ENCODE results near the gene SELENOV.
A peak's percentile ranks its signal among the peaks of the same experiment; 100 is the strongest.

SELENOV gene

DNA sequence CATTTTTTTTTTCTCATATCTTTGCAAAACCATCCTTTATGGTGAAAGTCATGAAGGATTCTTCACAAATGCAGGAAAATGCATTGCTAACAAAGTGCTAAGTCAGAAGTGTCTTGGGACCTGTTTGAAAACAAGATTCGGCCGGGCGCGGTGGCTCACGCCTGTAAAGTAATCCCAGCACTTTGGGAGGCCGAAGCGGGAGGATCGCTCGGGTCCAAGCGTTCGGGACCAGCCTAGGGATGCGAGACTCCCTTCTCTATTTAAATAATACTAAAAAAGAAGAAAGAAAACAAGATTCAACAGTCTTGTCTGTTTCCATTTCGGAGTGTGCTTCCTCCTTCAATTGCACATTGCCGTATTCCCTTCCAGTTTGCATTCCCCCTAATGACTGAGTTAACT lies 16.9 kb downstream of the SELENOV start:
- Mint-ChIP-seq H3K36me3 (peaks cover 4% of the 10 kb centered on the region), H3K27ac (no peak overlapping the region), H3K4me1 (peaks cover 24% of the 10 kb centered on the region), H3K4me3 (peak overlapping the region; percentile 91), H3K9me3 (no peaks in the 10 kb centered on the region), H3K27me3 (no peaks in the 10 kb centered on the region)

DNA sequence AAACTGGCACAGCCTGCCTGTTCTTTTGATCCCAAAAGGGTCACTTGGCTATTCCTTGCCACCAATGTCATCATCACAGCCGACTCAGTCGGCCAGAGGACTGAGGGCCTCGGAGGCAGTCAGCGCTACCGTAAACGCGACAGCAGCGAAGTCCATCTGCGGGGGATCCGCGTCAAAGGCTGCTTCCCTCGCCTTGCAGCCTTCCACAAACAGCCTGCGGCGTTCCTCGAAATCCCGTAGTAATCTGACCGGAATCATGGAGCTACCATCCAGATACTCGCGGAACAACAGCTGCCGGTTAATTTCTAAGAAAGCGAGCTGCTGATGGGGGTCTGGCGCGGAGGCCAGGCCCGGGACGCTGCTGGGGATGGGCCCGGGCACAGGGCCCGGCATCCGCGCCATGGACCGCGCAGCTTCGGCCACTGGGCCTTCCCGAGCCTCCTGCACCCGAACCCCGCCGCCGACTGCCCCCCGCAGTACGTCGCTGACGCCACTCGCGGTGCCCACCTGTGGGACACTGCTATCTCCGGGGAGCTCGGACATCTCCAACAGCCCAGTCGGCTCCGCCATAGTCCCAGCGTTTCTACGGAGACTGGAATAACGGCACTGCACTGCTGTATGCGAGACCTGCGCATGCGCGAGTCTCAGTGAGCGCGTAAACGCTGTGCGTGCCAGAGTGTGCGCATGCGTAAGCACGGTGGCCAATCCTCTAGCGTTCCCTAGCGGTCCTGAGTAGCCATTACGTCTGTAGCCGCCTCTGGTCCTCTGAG lies 17.5 kb downstream of the SELENOV start, which contains the start of gene EID2B:
Gene EID2B, minus strand, starts transcription at position 620 of the 770 bp plus-strand sequence. Its CDS starts 50 bp downstream, at position 570.
- Mint-ChIP-seq H3K4me1 (peaks cover 27% of the 10 kb centered on the region), H3K27me3 (no peaks in the 10 kb centered on the region), H3K27ac (peak within 1 kb of the TSS; percentile 59)

DNA sequence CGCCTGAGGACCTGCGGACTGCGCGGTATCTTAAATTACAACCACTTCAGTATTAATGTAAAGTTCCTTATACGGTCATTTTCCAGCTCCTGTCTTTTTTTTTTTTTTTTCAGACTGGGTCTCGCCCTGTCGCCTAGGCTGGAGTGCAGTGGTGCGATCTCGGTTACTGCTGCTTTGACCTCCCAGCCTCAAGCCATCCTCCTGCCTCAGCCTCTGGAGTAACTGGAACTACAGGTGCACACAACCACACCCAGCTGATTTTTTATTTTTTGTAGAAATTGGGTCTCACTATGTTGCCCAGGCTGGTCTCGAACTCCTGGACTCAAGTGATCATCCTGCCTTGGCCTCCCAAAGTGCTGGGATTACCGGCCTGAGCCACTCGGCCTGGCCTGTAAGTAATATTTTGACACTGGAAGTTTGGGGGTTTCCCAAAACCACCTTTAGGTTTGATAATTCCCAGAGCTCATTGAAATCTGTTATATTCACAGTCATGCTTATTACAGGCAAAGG lies 18.1 kb downstream of the SELENOV start:
- Mint-ChIP-seq H3K36me3 (peaks cover 4% of the 10 kb centered on the region), H3K27me3 (no peaks in the 10 kb centered on the region), H3K27ac (peak overlapping the region; percentile 59), H3K9me3 (no peaks in the 10 kb centered on the region), H3K4me1 (peaks cover 33% of the 10 kb centered on the region), H3K4me3 (peak overlapping the region; percentile 91)

More for the DNA sequence above, 17.5 kb downstream of the SELENOV start, which contains the start of gene EID2B:
- Mint-ChIP-seq H3K4me3 (peak within 1 kb of the TSS; percentile 91), H3K9me3 (no peaks in the 10 kb centered on the region), H3K36me3 (peaks cover 4% of the 10 kb centered on the region)

DNA sequence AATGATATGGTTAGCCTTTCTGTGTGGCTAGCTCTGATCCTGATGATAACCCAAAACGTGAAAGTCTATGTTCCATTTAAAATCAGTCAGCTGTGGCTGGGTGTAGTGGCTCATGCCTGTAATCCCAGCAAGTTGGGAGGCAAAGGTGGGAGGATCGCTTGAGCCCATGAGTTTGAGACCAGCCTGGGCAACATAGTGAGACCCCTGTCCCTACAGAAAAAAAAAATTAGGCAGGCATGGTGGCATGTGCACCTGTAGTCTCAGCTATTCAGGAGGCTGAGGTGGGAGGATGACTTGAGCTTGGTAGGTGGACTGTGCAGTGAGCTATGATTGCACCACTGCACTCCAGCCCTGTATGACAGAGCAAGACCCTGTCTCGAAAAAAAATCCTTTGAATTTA lies 18.9 kb downstream of the SELENOV start:
- no peaks in the 10 kb centered on the region for H3K36me3 Mint-ChIP-seq
- no peaks in the 10 kb centered on the region for H3K9me3 Mint-ChIP-seq
- H3K4me3 Mint-ChIP-seq = no peak overlapping the region
- peaks cover 34% of the 10 kb centered on the region for H3K4me1 Mint-ChIP-seq
- H3K27ac Mint-ChIP-seq = no peak overlapping the region
- no peaks in the 10 kb centered on the region for H3K27me3 Mint-ChIP-seq

DNA sequence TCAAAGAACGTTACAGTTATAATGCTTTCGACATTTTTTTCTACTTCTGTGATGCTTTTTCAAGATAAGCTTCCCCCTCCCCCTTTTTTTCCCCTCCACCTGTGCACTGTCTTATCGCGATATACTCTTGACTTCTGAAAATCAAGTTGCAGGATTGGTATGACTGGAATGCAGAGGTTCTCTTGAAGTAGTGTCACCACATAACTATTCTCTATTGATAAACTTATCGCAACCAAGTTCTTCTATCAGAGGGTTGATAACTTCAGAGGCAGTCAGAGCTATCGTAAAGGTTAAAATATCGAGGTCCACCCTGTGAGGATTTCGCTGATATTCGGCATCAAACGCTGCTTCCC lies 24.2 kb downstream of the SELENOV start:
- no peaks in the 10 kb centered on the region for H3K27me3 Mint-ChIP-seq
- H3K27ac Mint-ChIP-seq = peak overlapping the region; percentile 60
- no peaks in the 10 kb centered on the region for H3K9me3 Mint-ChIP-seq
- H3K4me1 Mint-ChIP-seq = peaks cover 63% of the 10 kb centered on the region
- H3K4me3 Mint-ChIP-seq = peak overlapping the region; percentile 94
- no peaks in the 10 kb centered on the region for H3K36me3 Mint-ChIP-seq

DNA sequence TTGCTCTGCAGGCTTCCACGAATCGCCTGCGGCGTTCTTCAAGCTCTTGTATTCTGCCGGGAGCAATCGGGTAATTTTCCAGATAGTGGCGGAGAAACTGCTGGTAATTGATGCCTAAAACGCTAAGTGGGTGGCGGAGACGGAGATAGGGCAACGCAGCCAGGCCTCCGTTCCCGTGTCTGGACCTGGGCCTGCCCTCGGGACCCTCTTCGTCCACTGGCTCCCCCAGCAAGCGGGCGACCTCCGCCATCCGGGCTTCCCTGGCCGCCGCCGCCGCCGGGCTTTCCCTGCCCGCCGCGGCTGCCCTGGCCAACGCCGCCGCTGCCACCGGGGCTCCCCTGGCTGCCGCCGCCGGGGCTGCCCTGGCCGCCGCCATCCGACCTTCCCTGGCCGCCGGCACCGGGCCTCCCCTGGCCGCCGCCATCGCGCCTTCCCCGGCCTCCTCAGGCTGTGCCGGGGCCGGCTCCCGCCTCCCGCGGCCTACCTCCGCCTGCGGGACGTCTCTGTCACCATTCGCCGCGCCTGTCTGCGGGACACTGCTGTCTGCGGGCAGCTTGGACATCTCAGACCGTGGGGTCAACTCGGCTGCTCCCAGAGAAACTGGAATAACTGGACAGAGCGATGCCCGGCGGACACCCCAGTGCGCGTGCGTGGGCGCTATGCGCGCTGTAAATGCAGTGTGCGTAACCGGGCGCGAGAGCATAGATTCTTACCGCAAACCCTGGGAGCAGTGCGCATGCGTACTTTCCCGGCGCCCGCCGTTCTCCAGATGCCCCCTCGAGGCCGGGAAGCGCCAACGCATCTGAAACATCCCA lies 24.8 kb downstream of the SELENOV start, which contains the start of gene EID2:
Gene EID2, minus strand, starts transcription at position 644 of the 815 bp plus-strand sequence. Its CDS starts 82 bp downstream, at position 562.
- no peaks in the 10 kb centered on the region for H3K9me3 Mint-ChIP-seq
- H3K36me3 Mint-ChIP-seq = no peaks in the 10 kb centered on the region
- H3K27me3 Mint-ChIP-seq = no peaks in the 10 kb centered on the region
- peaks cover 69% of the 10 kb centered on the region for H3K4me1 Mint-ChIP-seq
- peak within 1 kb of the TSS; percentile 94 for H3K4me3 Mint-ChIP-seq
- H3K27ac Mint-ChIP-seq = peak within 1 kb of the TSS; percentile 96

DNA sequence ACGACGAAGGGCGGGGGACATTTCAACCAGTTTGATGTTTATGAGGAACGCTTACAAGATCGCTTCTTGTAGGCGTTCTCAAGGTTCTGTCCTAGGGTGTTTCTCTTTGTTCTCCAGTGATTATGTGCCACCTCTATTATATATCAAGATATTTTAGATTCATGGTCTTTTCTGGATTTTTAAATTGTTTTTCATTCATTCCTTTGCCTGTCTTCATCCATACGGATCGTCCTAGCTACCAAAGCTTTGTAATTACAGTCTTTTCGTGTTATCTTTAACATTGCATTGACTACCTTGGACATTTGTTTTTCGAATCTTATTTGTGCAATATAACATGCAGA lies 25.4 kb downstream of the SELENOV start:
- Mint-ChIP-seq H3K36me3 (no peaks in the 10 kb centered on the region), H3K4me1 (peaks cover 73% of the 10 kb centered on the region), H3K4me3 (peak overlapping the region; percentile 93), H3K27ac (peak overlapping the region; percentile 96), H3K27me3 (no peaks in the 10 kb centered on the region), H3K9me3 (no peaks in the 10 kb centered on the region)

DNA sequence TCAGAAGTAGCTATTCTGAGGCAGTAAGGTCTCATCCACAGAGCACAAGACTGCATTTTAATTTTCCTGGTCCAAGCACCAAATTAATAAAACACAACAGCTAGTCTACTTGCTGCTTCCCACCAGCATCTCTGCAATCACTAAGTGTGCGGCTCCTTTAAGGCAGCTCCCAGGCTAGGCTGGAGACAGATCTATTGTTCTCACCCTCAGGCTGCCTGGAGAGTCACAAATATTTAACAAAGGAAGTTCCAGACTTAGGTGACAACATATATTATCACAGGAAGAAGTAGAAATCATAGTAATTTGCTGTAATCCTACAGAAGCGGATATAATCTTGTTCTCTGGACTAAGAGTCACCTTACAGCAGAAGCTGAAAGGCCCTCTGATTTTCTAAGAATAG lies 27.3 kb downstream of the SELENOV start:
- Mint-ChIP-seq H3K27me3 (no peaks in the 10 kb centered on the region), H3K27ac (peak overlapping the region; percentile 56), H3K36me3 (no peaks in the 10 kb centered on the region), H3K9me3 (no peaks in the 10 kb centered on the region), H3K4me3 (no peak overlapping the region), H3K4me1 (peaks cover 83% of the 10 kb centered on the region)

DNA sequence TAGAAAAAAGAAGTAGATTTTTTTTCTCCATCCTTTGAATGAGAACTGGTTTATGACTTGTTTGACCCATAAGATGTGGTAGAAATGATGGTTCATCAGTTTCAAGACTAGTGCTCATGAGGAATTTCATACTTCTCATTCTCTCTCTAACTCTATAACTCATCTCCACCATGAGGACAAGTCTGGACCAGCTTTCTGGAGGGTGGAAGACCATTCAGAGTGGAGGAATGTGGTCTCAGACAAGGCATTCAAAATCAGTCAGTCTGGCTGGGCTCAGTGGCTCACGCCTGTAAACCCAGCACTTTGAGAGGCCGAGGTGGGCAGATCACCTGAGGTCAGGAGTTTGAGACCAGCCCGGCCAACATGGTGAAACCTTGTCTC lies 28.5 kb downstream of the SELENOV start:
- Mint-ChIP-seq H3K27ac (no peak overlapping the region), H3K27me3 (no peaks in the 10 kb centered on the region), H3K4me3 (no peak overlapping the region)

DNA sequence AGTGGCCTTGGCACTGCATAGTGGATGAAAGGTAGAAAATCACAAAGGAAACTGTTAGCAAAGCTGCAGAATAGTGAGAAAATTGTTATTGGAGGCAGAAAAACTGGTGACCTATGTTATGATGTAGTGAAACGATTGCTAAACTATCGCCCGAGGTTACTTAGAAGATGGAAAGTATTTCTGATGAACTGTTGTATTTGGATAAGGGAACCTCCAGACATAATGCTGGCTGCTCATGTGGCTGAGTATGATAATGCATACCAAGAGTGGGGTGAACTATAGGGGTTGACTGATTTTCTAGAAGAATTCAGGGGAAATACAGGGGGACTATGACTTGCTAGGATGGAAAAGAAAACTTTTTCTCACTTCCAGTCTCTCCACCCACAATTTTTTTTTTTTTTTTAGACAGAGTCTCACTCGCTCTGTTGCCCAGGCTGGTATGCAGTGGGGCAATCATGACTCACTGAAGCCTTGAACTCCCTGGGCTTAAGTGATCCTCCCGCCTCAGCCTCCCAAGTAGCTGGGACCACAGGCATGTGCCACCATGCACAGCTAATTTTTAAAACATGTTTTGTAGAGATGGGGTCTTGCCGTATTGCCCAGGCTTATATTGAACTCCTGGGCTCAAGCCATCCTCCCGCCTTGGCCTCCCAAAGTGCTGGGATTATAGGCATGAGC lies 29.4 kb downstream of the SELENOV start:
- Mint-ChIP-seq H3K36me3 (no peaks in the 10 kb centered on the region), H3K9me3 (no peaks in the 10 kb centered on the region), H3K4me1 (peaks cover 65% of the 10 kb centered on the region), H3K27ac (peak overlapping the region; percentile 78), H3K4me3 (peak overlapping the region; percentile 48), H3K27me3 (no peaks in the 10 kb centered on the region)

More for the DNA sequence above, 28.5 kb downstream of the SELENOV start:
- Mint-ChIP-seq H3K36me3 (no peaks in the 10 kb centered on the region), H3K4me1 (peaks cover 73% of the 10 kb centered on the region), H3K9me3 (no peaks in the 10 kb centered on the region)

DNA sequence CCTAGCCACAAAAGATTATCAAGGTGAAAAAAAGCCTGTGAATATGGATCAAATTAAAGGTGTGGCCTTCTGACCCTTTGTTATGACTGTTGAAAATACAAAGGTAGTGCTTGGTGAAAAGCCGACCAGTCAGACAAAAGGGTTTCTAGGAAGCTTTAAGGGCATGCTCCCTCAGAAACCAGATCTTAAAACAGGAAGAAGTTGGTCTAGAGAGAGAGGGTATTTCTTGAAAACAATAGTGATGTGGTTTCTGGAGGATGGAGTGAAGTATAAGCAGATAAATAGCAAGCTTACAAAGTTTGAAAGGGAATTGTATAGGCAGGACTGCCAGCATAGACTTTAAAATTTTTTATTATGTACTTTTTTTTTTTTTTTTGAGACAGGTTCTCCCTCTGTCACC lies 30.0 kb downstream of the SELENOV start:
- Mint-ChIP-seq H3K27ac (peak overlapping the region; percentile 76), H3K36me3 (no peaks in the 10 kb centered on the region), H3K9me3 (no peaks in the 10 kb centered on the region), H3K27me3 (no peaks in the 10 kb centered on the region), H3K4me3 (peak overlapping the region; percentile 48), H3K4me1 (peaks cover 65% of the 10 kb centered on the region)

DNA sequence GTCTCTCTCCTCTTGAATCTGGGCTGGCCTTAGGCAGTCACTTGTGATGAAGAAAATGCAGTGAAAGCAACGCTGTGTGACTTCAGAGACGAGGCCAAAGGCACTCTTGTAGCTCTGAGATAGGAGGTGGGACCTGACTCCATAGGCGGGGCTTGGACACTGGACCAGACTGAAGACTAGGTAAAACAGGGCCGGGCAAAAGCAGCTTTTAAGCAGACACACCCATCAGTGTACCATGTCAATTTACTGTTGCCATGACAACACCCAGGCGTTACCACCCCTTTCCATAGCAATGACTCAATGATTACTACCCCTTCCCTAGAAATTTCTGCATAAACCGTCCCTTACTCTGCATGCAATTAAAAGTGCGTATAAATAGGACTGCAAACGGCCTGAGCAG lies 31.7 kb downstream of the SELENOV start:
- Mint-ChIP-seq H3K27me3 (no peaks in the 10 kb centered on the region), H3K9me3 (no peaks in the 10 kb centered on the region), H3K27ac (no peak overlapping the region), H3K4me1 (peaks cover 51% of the 10 kb centered on the region), H3K36me3 (no peaks in the 10 kb centered on the region), H3K4me3 (no peak overlapping the region)

DNA sequence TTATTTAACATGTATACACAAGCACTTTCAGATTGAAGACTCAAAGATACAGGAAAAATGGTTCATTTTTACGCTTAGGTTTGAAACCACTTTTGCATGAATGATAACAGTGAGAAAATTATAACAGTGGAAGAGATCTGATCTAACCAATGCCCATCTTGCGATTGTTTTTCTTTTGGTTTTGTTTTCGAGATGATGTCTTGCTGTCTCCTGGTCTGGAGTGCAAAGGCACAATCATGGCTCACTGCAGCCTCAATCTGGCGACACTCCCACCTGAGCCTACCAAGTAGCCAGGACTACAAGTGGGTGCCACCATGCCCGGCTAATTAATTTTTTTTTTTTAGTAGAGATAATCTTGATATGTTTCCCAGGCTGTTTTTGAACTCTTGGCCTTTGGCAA lies 35.3 kb downstream of the SELENOV start:
- H3K27ac Mint-ChIP-seq = peak overlapping the region; percentile 91
- no peak overlapping the region for H3K4me3 Mint-ChIP-seq
- H3K36me3 Mint-ChIP-seq = no peaks in the 10 kb centered on the region
- no peaks in the 10 kb centered on the region for H3K27me3 Mint-ChIP-seq
- H3K4me1 Mint-ChIP-seq = peaks cover 35% of the 10 kb centered on the region
- no peaks in the 10 kb centered on the region for H3K9me3 Mint-ChIP-seq

DNA sequence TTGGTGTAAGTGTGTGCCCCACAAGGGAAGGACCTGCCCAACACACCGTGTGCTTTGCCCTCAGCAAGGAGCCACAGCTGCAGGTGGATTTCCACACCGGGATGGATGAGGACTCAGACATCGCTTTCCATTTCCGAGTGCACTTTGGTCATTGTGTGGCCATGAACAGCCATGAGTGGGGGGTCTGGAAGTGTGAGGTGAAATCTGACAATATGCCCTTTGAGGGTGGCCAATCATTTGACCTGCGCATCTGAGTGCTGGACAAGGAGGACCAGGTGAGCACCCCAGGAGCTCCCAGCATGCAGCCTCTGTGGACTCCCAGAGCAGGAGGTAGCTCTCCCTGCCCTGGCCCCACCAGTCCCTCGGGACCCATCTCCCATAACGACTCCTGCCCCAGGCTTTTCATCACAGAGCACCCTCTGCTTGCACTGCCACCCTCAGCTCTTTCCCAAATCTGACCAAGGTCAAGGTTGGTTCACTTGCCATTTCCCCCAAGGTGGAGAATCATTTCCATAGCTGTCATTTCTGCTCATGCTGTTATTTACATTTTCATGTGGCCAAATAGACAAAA lies 38.2 kb downstream of the SELENOV start:
- H3K9me3 Mint-ChIP-seq = no peaks in the 10 kb centered on the region
- H3K27ac Mint-ChIP-seq = no peak overlapping the region
- H3K4me1 Mint-ChIP-seq = peaks cover 31% of the 10 kb centered on the region
- H3K27me3 Mint-ChIP-seq = no peaks in the 10 kb centered on the region
- no peaks in the 10 kb centered on the region for H3K36me3 Mint-ChIP-seq
- H3K4me3 Mint-ChIP-seq = no peak overlapping the region

DNA sequence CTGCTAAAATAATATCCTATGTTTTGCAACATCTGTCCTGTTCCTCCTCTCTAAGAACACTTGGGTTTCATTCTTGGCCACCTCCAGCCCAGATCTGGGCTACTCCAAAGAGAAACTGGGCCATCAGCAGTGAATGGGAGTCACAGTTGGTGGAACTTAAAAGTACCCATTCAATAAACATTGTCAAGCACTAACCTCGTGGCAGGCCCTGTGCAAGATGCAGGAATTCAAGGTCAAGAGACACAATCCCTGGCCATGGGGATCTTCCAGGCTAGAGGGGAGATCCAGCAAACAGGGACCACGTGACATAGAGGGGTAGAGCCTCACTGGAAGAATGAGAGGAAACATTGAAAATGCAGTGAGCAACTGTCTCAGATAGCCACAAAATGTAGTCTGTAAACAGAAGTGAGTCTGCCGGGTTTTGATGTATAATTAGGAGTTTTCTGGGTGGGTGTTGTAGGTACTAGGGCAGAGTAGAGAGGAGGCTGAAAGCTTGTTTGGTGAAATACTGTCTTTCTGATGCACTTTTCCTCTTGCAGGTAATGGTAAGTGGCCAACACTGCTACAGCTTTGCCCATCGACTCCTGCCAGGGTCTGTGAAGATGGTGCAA lies 39.9 kb downstream of the SELENOV start:
- no peak overlapping the region for H3K4me3 Mint-ChIP-seq

More for the DNA sequence above, 39.9 kb downstream of the SELENOV start:
- Mint-ChIP-seq H3K36me3 (no peaks in the 10 kb centered on the region), H3K27me3 (no peaks in the 10 kb centered on the region), H3K4me1 (peaks cover 45% of the 10 kb centered on the region), H3K9me3 (no peaks in the 10 kb centered on the region), H3K27ac (no peak overlapping the region)
